ENCODE results near the gene FXYD7. TPM values are rescaled to one million over a fixed set of nuclear protein-coding genes. Genes with fewer than 3 reads are reported as not detected.

FXYD7 gene
- polyA plus RNA-seq, 1 donor from 2014 or later: 35.7 TPM

- Histone ChIP-seq H3K36me3 (ENCODE audit: insufficient read depth, low read length) (no peaks in the 10 kb centered on the region), H3K79me2 (replicated peaks; ENCODE audit: insufficient read depth, low read length) (no peaks in the 10 kb centered on the region)
Observed at GRCh38 chr19:35164418-35164817, 21.4 kb downstream of the FXYD7 start.

More at GRCh38 chr19:35164418-35164817, 21.4 kb downstream of the FXYD7 start:
- Histone ChIP-seq H3K9me3 (ENCODE audit: low read length) (no peaks in the 10 kb centered on the region), H3K4me2 (ENCODE audit: low read length) (no peak overlapping the region), H2AFZ (ENCODE audit: low read depth, low read length) (no peak overlapping the region), H3K27ac (ENCODE audit: low read length) (no peak overlapping the region), H3K4me3 (ENCODE audit: low read length) (no peak overlapping the region), H4K20me1 (ENCODE audit: insufficient read depth) (no peaks in the 10 kb centered on the region), H3K9ac (ENCODE audit: low read length) (no peak overlapping the region), H3K9me2 (ENCODE audit: insufficient read depth, low read length) (no peaks in the 10 kb centered on the region), H3F3A (ENCODE audit: insufficient read depth, low read length, poor library complexity, severe bottlenecking) (no peaks in the 10 kb centered on the region), H3K27me3 (ENCODE audit: insufficient read depth, low read depth, low read length) (no peaks in the 10 kb centered on the region)
- TF ChIP-seq REST (IDR thresholded peaks at IDR 0.05; ENCODE audit: borderline replicate concordance): no peak
- no peak for TF ChIP-seq RAD21 (conservative IDR thresholded peaks at IDR 0.05)
- TF ChIP-seq MXI1 (conservative IDR thresholded peaks at IDR 0.05; ENCODE audit: poor library complexity, severe bottlenecking): no peak
- no peak for TF ChIP-seq SMC3 (conservative IDR thresholded peaks at IDR 0.05; ENCODE audit: poor library complexity)
- no peak for TF ChIP-seq CTCF (IDR thresholded peaks at IDR 0.05; ENCODE audit: poor library complexity, severe bottlenecking)
- no peak for TF ChIP-seq EP300 (conservative IDR thresholded peaks at IDR 0.05; ENCODE audit: poor library complexity, severe bottlenecking)
- TF ChIP-seq TAF1 (IDR thresholded peaks at IDR 0.05; ENCODE audit: low read depth): no peak
- TF ChIP-seq EZH2 (IDR thresholded peaks at IDR 0.05; ENCODE audit: borderline replicate concordance, insufficient read depth, low read length, poor library complexity, severe bottlenecking): no peak
- no peak for TF ChIP-seq POLR2AphosphoS5 (IDR thresholded peaks at IDR 0.05)

All from neural cell (in vitro differentiated cells).